MG63 (cell line): ENCODE measurements around the gene SHANK1. TPM values are rescaled to one million over a fixed set of nuclear protein-coding genes. Genes with fewer than 3 reads are reported as not detected.

Experiments
- DNase-seq: peaks from one replicate; pipeline ENCODE4 v3.0.0-alpha.2; 2020
- H3K27me3 ChIP-seq: fragments of 250-450 bp; sonication (Bioruptor Pico); 2 replicates; pipeline ENCODE4 v1.5.1; 2020; ENCODE audit warnings: mild to moderate bottlenecking, moderate library complexity
- H3K36me3 ChIP-seq: fragments of 250-450 bp; sonication (Bioruptor Pico); 2 replicates; pipeline ENCODE4 v1.5.1; 2020; ENCODE audit warnings: mild to moderate bottlenecking, moderate library complexity
- H3K4me3 ChIP-seq: fragments of 250-450 bp; sonication (Bioruptor Pico); 2 replicates; pipeline ENCODE4 v1.5.1; 2020; ENCODE audit warnings: mild to moderate bottlenecking, moderate library complexity
- H3K9me3 ChIP-seq: fragments of 250-450 bp; sonication (Bioruptor Pico); 2 replicates; pipeline ENCODE4 v1.5.1; 2020; ENCODE audit warnings: mild to moderate bottlenecking, moderate library complexity
- total RNA-seq: library from RNA; depleted of rRNA; stranded (reverse); fragments of >200 nt; shearing (Covaris generic); gene quantifications from 2 replicates; pipeline ENCODE4 v1.2.3, GENCODE V29; 2014; ENCODE audit warnings: low replicate concordance

SHANK1 gene
- total RNA-seq, 1 experiment from 2014 or later = 3.6 TPM

DNA sequence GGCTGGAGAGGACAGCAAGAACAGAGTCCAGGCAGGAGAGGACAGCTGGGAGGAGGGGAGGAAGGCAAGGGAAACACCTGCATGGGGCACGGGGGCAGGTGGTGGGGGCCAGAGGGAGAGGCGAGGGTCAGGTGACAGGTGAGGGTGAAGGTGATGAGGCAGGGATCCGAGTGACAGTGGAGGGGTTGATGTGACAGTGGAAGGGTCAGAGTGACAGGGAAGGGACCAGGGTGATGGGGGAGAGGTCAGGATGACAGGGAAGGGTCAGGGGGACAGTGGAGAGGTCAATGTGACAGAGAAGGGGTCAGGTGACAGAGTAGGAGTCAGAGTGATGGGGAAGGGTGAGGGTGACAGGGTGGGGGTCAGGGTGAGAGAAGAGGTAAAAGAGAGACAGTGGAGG, 41.3 kb downstream of the SHANK1 start:
- H3K36me3 ChIP-seq = no peaks in the 10 kb centered on the region
- H3K27me3 ChIP-seq = no peaks in the 10 kb centered on the region
- H3K9me3 ChIP-seq = no peaks in the 10 kb centered on the region
- no peak overlapping the region for H3K4me3 ChIP-seq
- DNase-seq = no peak

DNA sequence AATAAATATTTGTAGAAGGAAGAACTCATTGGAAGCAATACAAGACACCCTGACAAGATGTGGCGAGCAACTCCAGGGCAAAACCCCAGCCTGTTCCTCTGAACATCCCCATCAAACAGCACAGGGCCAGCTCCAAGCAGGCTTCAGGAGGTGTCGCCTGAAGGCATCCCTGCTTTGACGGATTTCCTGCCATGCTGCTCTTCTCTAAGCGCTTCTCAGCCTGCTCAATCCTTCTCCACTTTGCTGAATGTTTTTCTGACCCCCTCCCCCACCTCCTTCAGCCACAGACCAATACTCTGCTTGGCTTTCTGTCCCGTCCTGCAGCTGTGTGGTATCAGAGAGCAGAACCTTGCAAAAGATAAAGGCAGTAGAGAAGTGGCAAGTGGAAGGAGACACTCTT, 42.0 kb downstream of the SHANK1 start:
- Histone ChIP-seq H3K4me3 (no peak overlapping the region), H3K27me3 (no peaks in the 10 kb centered on the region), H3K36me3 (no peaks in the 10 kb centered on the region), H3K9me3 (no peaks in the 10 kb centered on the region)
- no peak for DNase-seq

DNA sequence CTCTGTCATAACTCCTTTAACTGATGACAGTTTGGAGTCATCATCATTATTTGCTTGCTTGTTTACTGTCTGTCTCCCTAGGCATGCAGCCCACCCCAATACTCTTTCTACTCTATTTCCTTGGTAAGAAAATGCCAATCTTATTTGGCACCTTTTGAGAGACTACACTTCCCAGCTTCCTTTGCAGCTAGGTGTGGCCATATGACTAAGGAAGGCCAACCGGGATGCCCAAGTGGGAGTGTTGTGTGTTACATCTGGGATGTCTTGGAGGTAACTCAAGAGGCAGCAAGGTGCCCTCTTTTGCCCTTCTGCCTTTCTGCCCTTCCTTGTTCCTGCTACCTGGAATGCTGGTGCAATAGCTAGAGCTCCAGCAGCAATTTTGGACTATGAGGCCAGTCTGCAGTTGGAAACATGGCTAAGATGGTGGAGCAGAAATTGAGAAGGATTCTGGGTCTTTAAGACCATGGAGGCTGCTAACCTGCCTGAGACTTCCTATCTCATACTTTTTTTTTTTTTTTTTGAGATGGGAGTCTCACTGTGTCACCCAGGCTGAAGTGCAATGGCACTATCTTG, 42.9 kb downstream of the SHANK1 start:
- Histone ChIP-seq H3K27me3 (no peaks in the 10 kb centered on the region), H3K36me3 (no peaks in the 10 kb centered on the region), H3K4me3 (no peak overlapping the region), H3K9me3 (no peaks in the 10 kb centered on the region)
- DNase-seq = no peak

DNA sequence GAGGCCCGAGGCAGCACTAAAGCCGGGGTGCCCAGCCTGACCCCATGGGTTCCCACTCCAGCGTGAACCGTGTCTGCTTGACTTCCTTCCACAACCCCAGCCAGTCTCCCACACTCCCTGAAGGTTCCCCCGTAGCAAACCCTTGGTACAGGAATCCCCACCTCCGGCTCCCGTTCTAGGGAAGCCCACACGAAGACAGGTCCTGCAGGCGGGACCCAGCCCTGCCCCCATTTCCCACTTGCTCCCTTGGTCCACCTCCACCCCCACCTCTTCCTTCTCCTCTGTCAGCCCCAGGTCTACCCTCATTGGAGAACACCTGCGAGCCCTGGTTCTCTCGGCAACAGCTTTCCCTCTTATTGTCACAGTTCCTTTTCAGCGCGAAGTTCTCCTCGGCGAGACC, 46.5 kb downstream of the SHANK1 start:
- Histone ChIP-seq H3K27me3 (no peaks in the 10 kb centered on the region), H3K36me3 (no peaks in the 10 kb centered on the region), H3K4me3 (no peak overlapping the region), H3K9me3 (no peaks in the 10 kb centered on the region)
- no peak for DNase-seq

DNA sequence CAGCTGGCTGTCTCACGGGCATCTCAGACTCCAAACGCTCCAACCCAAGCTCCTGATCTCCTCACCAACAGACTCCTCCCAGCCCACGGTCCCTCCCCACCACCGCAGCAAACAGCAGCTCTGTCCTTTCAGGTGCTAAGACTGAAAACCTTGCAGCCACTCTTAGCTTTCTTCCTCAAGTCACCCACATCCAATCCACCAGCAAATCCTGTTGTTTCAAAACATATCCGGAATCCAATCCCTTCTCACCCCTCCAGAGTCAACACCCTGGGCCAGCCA, 49.6 kb downstream of the SHANK1 start:
- Histone ChIP-seq H3K27me3 (no peaks in the 10 kb centered on the region), H3K4me3 (no peak overlapping the region), H3K9me3 (no peaks in the 10 kb centered on the region), H3K36me3 (no peaks in the 10 kb centered on the region)
- no peak for DNase-seq

DNA sequence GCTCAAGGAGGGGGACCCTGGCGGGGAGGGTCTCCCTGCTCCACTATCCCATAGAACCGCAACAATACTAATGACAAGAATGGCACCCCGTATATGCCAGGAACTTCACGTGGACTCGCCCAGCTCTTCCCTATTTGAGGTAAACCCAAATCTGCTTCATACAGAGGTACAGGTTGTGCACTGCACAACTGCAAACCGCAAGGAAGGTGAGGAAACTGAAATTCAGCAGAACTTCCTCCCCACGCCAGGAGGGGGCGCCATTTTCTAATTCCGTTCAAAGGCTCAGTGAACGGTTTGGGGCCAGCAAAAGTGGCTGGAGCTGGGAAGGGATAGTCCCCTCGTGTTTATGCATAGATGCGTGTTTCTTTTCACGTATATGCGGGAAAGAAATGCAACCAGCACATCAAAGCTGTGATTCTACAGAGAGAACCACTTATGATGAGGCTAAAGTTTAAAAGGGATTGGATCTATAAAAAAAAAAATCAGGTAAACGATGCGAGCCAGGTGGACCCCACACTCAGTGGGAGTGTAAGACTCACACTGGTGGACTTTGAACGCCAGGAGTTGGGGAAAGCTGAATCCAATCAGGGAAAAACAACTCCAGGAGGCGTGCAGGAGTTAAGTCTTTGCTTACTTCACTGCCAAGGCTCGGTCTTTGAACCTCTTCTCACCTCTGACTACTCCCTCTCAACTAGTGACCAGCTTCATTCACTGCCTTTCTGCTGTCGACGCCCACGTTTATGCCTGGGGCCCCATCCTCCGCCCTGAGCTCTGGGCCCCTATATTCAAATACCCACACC, 50.1 kb downstream of the SHANK1 start:
- Histone ChIP-seq H3K36me3 (no peaks in the 10 kb centered on the region), H3K9me3 (no peaks in the 10 kb centered on the region), H3K4me3 (no peak overlapping the region), H3K27me3 (no peaks in the 10 kb centered on the region)
- DNase-seq = peak; percentile 24

DNA sequence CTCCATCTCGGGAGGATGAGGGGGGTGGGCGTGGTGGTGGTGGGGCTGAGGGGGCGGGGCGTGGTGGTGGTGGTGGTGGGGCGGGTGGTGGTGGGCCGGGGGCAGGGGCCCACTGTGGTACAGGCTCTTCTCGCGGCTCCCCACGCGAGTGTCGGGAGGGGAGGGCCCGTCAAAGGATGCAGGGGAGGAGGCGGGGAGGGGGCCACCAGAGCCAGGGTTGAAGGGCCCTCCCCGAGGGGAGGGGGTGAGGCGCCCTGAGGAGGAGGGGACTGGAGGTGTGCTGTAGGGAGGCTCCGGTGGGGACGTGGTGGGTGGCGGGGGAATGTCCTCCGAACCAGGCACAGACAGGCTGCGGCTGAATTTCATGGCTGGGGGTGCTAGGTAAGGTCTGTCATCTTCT, 50.7 kb downstream of the SHANK1 start:
- Histone ChIP-seq H3K4me3 (no peak overlapping the region), H3K36me3 (no peaks in the 10 kb centered on the region), H3K27me3 (no peaks in the 10 kb centered on the region), H3K9me3 (no peaks in the 10 kb centered on the region; the same call in 1 of the 2 replicates)
- DNase-seq = no peak

DNA sequence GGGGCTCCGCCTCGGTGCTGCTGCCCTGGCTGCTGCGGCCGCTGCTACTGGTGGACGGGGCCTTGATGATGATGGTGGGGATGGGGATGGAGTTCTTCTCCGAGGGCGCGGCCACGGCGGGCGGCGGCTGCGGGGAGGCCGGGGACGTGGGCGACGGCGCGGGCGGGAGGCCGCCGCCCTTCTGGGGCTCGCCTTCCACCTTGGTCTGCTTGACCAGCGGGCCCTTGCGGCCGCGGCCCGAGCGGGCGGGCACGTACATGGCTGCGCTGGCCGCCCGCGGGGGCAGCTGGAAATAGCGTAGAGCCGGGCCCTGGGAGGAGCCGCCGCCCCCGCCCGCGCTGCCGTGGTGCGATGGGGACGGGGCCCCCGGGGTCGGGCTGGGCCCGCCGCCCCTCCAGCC, 51.2 kb downstream of the SHANK1 start:
- H3K27me3 ChIP-seq = no peaks in the 10 kb centered on the region
- no peak overlapping the region for H3K4me3 ChIP-seq
- H3K36me3 ChIP-seq = no peaks in the 10 kb centered on the region
- H3K9me3 ChIP-seq = no peaks in the 10 kb centered on the region; the same call in 1 of the 2 replicates
- no peak for DNase-seq

DNA sequence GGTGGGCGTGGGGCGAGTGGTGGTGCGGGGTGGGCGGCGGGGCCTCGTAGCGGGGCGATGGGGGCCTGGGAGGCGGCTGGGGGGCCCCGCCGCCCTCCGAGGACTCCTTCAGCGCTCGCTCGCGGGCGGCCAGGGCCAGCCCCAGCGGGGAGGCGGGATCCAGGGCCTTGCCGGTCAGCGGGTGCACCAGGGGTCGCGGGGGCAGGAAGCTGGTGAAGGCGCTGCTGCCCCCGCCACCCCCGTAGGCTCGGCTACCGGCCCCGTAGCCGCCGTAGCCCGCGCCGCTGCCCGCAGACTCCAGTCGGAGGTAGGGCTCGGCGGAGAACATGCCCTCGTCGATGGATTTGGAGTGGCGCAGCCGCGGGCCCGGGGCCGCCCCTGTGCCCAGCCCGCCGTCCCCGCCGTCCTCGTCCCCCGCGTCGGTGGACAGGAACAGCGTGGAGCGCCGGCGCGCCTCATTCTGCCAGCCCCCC, 51.8 kb downstream of the SHANK1 start:
- DNase-seq = no peak
- Histone ChIP-seq H3K36me3 (no peaks in the 10 kb centered on the region), H3K4me3 (no peak overlapping the region), H3K27me3 (no peaks in the 10 kb centered on the region), H3K9me3 (no peaks in the 10 kb centered on the region; the same call in 1 of the 2 replicates)

DNA sequence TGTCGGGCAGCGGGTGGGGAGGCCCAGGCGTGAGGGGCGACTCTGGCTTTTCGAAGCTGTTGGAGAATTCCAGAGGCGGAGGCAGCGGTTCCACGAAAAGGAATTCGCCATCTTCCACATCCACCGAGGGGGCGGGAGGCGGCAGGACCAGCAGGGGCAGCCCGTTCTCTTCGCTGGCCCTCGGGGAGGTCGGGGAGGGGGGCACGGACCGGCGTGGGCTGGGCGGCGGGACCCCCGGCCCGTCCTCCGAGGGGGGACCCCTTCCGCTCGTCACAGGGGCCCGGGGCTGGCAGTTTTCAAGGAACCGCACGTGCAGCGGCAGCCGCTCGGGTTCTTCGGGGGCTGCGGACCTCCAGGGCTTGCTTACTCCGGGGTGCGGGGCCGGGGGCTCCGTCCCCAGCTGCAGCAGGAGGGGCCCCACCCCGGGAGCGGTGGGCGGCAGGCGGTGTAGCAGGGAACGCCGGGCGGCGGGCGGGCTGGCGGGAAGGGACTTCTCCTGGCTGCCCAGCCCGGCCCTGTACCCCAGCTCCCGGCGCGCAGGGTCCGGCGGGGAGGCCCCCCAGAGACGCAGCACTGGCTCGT, 52.3 kb downstream of the SHANK1 start:
- no peaks in the 10 kb centered on the region; the same call in 1 of the 2 replicates for H3K9me3 ChIP-seq
- H3K36me3 ChIP-seq = no peaks in the 10 kb centered on the region
- H3K4me3 ChIP-seq = no peak overlapping the region
- no peak for DNase-seq
- no peaks in the 10 kb centered on the region for H3K27me3 ChIP-seq

DNA sequence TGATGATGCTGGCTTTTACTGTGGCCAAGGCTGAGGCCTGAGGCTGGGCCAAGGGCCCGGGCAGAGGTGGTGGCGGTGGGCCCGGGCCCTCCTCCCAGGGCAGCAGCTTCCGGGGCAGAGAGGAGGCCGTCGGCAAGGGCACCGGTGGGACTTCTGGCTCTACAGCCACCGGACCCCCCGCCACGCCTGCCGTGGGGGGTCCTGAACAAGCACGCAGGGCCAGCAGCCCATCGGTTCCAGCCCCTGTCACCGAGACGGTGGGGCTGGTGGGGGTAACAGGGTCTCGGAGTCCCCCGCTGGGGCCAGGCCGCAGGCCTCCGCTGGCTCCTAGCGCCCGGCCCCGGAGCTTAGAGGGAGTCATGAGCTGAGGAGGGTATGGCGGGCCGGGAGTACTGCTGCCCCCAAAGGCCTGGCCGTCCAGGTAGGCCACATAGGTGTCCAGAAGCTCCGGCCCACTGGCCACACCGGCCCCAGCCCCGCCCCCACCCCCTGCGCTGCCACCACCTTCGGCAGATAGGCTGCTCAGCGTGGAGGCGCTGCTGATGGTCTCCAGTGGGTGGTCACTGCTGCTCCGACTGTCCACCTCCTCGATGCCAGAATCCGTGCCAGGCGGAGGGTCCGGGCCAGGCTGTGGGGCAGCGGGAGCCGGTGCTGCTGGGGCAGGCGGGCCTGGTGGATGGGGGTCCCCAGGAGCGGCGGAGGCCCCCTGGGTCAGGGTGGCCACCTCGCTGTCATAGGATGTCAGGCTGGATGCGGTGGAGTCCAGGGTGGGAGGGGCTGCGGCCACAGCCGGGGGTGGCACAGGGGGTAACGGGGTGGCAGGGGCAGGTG, 53.0 kb downstream of the SHANK1 start:
- Histone ChIP-seq H3K9me3 (no peaks in the 10 kb centered on the region; the same call in 1 of the 2 replicates), H3K4me3 (no peak overlapping the region), H3K27me3 (no peaks in the 10 kb centered on the region), H3K36me3 (no peaks in the 10 kb centered on the region)
- no peak for DNase-seq

DNA sequence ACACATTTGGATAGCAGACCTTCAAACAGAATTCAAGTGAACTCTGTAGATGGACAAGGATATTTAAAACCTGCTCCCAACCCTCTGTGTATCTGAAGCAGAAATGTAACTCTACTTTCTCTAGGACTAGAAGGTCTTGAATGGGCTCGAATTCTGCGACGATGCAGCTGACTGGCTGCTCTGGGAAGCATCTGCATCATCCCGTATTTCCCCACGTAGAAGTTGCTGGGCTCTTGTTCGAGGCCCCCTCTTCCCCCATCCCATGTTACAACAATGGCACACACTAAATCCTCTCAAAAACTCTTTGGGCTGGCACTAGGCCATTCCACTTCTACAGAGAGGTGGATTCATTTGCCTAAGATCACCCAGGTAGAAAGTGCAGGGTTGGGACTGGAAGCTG, 55.4 kb downstream of the SHANK1 start:
- no peak for DNase-seq
- no peaks in the 10 kb centered on the region for H3K27me3 ChIP-seq

DNA sequence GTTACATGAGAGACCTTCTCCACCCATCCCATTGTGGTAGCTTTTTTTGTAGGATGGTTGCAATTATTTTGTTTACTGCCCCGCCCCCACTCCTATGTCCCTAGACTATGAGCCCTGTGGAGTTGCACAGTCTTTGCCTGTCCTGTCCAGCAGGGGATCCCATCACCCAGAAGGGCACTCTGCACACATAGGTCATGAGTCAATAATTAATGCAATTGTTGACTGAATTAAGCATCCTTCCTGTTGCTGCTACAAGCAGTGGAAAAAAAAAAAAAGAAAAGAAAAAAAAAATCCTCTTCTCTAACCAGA, 56.2 kb downstream of the SHANK1 start:
- peak; percentile 21 for DNase-seq
- Histone ChIP-seq H3K36me3 (no peaks in the 10 kb centered on the region), H3K4me3 (no peak overlapping the region), H3K27me3 (no peaks in the 10 kb centered on the region), H3K9me3 (no peaks in the 10 kb centered on the region; the same call in 1 of the 2 replicates)

More for the DNA sequence above, 55.4 kb downstream of the SHANK1 start:
- no peaks in the 10 kb centered on the region for H3K36me3 ChIP-seq
- H3K9me3 ChIP-seq = no peaks in the 10 kb centered on the region; the same call in 1 of the 2 replicates
- no peak overlapping the region for H3K4me3 ChIP-seq

DNA sequence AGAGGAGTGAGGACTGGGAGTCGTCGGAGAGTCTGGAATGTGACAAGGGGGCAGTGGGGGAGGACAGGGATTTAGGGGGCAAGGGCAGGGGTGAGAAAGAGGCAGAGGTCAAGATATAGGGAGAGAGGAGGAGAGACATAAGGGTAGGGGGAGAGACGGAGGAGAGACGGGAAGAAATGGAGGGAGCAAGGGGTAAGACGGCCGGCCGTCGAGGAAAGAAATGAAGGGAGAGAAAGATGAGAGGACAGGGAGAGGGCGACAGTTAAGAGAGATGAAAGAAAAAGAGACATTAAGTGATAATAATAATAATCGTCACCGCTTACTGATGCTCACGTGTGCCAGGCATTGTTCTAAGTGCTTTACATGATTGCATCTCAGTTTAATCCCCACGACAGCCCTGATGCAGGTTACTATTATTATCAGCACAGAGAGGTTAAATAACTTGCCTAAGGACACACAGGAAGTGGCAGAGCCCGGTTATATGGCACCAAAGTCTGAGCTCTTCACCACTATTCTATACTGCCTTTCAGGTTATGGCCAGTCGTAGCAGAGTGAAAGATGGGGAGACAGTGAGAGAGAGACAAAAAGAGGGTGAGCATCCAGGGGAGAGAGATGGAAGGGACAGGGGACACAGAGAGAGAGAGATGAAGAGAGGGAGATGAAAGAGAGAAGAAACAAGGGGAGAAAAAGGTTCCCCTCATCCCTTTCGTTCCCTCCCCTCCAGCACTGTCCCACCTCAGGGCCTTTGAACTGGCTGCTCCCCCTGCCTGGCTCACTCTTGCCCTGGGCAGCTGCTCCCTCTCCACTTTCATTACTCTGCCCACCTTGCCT, 56.7 kb downstream of the SHANK1 start:
- no peak for DNase-seq
- no peaks in the 10 kb centered on the region for H3K27me3 ChIP-seq
- H3K36me3 ChIP-seq = no peaks in the 10 kb centered on the region

DNA sequence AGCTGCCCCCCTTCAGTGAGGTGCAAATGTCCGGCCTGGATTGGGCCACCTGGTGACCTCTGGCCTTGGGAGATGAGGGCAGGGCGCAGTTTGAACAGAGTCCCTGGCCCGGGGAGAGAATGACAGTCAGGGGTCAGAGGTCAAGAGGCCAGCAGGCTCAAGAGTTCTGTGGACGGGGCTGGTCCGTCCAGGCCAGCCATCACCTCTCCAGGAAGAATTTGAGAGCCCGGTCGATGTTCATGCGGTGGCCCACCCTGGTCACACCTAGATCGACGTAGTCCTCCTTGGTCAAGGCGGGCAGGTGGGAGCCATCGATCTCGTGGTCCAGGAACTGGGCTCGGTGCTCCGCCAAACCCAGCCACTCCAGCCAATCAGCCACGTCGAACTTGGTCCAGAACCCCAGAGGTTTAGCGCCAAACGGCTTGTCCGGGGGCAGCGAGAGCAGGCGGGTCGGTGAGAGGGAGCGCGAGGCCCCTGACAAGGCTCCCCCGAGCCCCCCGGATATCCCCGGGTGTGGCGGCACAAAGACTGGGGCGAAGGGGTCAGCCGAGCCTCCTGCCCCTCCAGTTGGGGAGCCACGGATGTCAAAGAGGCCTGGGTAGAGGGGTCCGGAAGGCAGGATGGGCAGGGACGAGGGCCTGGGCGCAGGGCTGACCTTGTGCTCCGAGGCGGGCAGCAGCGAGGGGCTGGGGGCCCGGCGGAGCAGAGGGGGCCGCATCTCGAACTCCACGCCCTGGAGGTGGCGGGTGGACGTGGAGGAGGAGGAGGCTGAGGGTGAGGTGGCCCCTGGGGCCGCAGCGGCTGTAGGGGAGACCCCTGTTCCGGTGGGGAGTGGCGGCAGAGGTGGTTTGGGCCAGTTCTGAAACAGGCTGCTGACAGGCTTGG, 57.6 kb downstream of the SHANK1 start:
- no peak overlapping the region for H3K4me3 ChIP-seq
- no peaks in the 10 kb centered on the region; the same call in 1 of the 2 replicates for H3K9me3 ChIP-seq
- DNase-seq = no peak
- no peaks in the 10 kb centered on the region for H3K27me3 ChIP-seq
- H3K36me3 ChIP-seq = no peaks in the 10 kb centered on the region

More for the DNA sequence above, 56.7 kb downstream of the SHANK1 start:
- Histone ChIP-seq H3K9me3 (no peaks in the 10 kb centered on the region; the same call in 1 of the 2 replicates), H3K4me3 (no peak overlapping the region)
